HFFc6 (cell line): ENCODE results near the gene TMEM59L. TPM values are rescaled to one million over a fixed set of nuclear protein-coding genes. Genes with fewer than 3 reads are reported as not detected.

Experiments used
- DNase-seq: peaks from one replicate; pipeline ENCODE4 v3.0.0-alpha.2; 2018
- H3K27ac Mint-ChIP-seq: 2 replicates; pipeline ENCODE4 v1.8.0; 2020; ENCODE audit warnings: mild to moderate bottlenecking, mixed read lengths
- H3K27me3 Mint-ChIP-seq: 2 replicates; pipeline ENCODE4 v1.8.0; 2021; ENCODE audit warnings: mild to moderate bottlenecking, moderate library complexity, mixed read lengths; ENCODE audit not compliant: insufficient read depth
- H3K36me3 Mint-ChIP-seq: 2 replicates; pipeline ENCODE4 v1.8.0; 2021; ENCODE audit warnings: low read depth, mixed read lengths
- H3K4me1 Mint-ChIP-seq: 2 replicates; pipeline ENCODE4 v1.8.0; 2020; ENCODE audit warnings: low read depth, mixed read lengths
- H3K4me3 Mint-ChIP-seq: 2 replicates; pipeline ENCODE4 v1.8.0; 2020; ENCODE audit warnings: mild to moderate bottlenecking, moderate library complexity, mixed read lengths
- H3K9me3 Mint-ChIP-seq: 2 replicates; pipeline ENCODE4 v1.8.0; 2020; ENCODE audit warnings: mild to moderate bottlenecking, mixed read lengths
- total RNA-seq, 6 experiments: library from RNA; stranded (reverse); fragmentation: NEBNext Ultra II Directional; extraction: Animal tissue kit (Norgen Biotek cat#: 25700); gene quantifications; 2 replicates in 1 of 6; 3 replicates in 5 of 6; pipeline ENCODE4 v1.2.3, GENCODE V29; 2021
- TF ChIP-seq, protein P1 (sequence below): fragments of 200-600 bp; sonication (generic); IDR thresholded peaks from 2 replicates; pipeline ENCODE4 v1.5.0; 2021; ENCODE audit warnings: antibody characterized with exemption, mild to moderate bottlenecking

Gene TMEM59L
- total RNA-seq, 6 experiments from 2014 or later = 1.7 to 4.3 (median 3.2) TPM

DNA sequence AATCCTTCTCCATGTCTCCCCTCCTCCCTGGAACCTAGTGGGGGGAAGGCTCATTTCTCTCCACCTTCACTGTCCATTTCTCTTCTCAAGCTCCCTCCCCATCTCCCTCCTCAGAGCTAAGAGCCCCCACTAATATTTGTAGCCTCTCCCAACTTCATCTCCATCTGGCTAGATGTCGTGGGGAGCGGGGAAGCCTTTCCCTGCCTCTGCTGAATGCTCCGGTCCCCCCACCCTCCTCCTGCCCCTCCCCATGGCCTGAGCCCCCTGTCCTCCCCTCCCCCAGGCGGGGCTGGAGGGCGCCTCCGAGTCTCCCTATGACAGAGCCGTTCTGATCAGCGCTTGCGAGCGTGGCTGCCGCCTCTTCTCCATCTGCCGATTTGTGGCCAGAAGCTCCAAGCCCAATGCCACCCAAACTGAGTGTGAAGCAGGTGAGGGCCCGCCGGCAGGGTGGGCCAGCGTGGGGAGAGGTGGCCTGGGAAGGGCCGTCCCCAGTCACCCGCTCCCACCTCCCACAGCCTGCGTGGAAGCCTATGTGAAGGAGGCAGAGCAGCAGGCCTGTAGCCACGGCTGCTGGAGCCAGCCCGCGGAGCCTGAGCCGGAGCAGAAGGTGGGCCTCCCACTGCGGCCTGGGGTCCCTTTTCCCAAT is 1.0 kb downstream of the TMEM59L start:
- peaks cover 7% of the 10 kb centered on the region for H3K36me3 Mint-ChIP-seq
- H3K9me3 Mint-ChIP-seq = peaks cover 9% of the 10 kb centered on the region
- H3K27ac Mint-ChIP-seq = no peak overlapping the region
- peak overlapping the region; percentile 28; the same call in 1 of the 2 replicates for H3K4me3 Mint-ChIP-seq
- TF ChIP-seq, protein P1, sequence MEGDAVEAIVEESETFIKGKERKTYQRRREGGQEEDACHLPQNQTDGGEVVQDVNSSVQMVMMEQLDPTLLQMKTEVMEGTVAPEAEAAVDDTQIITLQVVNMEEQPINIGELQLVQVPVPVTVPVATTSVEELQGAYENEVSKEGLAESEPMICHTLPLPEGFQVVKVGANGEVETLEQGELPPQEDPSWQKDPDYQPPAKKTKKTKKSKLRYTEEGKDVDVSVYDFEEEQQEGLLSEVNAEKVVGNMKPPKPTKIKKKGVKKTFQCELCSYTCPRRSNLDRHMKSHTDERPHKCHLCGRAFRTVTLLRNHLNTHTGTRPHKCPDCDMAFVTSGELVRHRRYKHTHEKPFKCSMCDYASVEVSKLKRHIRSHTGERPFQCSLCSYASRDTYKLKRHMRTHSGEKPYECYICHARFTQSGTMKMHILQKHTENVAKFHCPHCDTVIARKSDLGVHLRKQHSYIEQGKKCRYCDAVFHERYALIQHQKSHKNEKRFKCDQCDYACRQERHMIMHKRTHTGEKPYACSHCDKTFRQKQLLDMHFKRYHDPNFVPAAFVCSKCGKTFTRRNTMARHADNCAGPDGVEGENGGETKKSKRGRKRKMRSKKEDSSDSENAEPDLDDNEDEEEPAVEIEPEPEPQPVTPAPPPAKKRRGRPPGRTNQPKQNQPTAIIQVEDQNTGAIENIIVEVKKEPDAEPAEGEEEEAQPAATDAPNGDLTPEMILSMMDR = no peak
- peaks cover 4% of the 10 kb centered on the region; the same call in 1 of the 2 replicates for H3K4me1 Mint-ChIP-seq
- peaks cover 54% of the 10 kb centered on the region for H3K27me3 Mint-ChIP-seq
- DNase-seq = no peak

DNA sequence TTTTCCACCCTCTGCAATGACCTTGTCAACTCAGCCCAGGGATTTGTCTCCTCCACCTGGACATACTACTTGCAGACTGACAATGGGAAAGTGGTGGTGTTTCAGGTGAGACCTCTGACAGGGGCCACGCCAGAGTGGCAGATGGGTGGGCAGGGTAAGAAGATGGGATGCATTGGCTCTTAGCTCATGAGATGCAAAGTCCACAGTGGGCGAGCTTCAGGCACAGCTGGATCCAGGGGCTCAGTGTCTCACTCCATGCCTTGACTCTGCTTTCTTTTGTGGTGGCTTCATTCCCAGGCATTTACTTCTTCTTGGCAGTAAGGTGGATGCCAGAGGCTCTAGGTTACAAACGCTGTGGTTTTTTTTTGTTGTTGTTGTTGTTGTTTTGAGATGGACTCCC is 3.4 kb downstream of the TMEM59L start:
- H3K4me3 Mint-ChIP-seq = no peak overlapping the region
- H3K27me3 Mint-ChIP-seq = peaks cover 48% of the 10 kb centered on the region
- peaks cover 9% of the 10 kb centered on the region for H3K9me3 Mint-ChIP-seq
- H3K36me3 Mint-ChIP-seq = peaks cover 7% of the 10 kb centered on the region
- DNase-seq = no peak
- peaks cover 3% of the 10 kb centered on the region; the same call in 1 of the 2 replicates for H3K4me1 Mint-ChIP-seq
- H3K27ac Mint-ChIP-seq = no peak overlapping the region
- TF ChIP-seq, protein P1 = no peak

DNA sequence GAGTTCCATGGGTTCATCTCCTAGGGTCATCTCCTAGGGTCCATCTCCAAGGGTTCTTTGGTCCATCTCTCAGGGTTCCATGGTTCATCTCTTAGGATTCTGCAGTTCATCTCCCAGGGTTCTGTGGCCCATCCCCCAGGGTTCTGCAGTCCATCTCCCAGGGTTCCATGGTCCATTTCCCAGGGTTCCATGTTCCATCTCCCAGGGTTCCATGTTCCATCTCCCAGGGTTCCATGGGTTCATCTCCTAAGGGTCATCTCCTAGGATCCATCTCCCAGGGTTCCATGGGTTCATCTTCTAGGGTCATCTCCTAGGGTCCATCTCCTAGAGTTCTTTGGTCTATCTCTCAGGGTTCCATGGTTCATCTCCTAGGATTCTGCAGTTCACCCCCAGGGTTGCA is 4.9 kb downstream of the TMEM59L start:
- TF ChIP-seq, protein P1 = no peak
- Mint-ChIP-seq H3K4me3 (no peak overlapping the region), H3K9me3 (peaks cover 9% of the 10 kb centered on the region), H3K36me3 (peaks cover 7% of the 10 kb centered on the region), H3K4me1 (no peaks in the 10 kb centered on the region), H3K27me3 (peaks cover 40% of the 10 kb centered on the region), H3K27ac (no peak overlapping the region)
- DNase-seq = no peak

GRCh38 chr19:18618236-18618635 is 5.6 kb downstream of the TMEM59L start:
- peaks cover 9% of the 10 kb centered on the region for H3K9me3 Mint-ChIP-seq
- H3K36me3 Mint-ChIP-seq = peaks cover 7% of the 10 kb centered on the region
- no peak overlapping the region for H3K27ac Mint-ChIP-seq
- no peaks in the 10 kb centered on the region for H3K4me1 Mint-ChIP-seq
- DNase-seq = no peak
- no peak overlapping the region for H3K4me3 Mint-ChIP-seq
- peaks cover 41% of the 10 kb centered on the region for H3K27me3 Mint-ChIP-seq
- TF ChIP-seq, protein P1 = no peak

- peaks cover 26% of the 10 kb centered on the region for H3K27me3 Mint-ChIP-seq
- DNase-seq = no peak
Measured at GRCh38 chr19:18620311-18620710, 7.6 kb downstream of the TMEM59L start.

More at GRCh38 chr19:18620311-18620710, 7.6 kb downstream of the TMEM59L start:
- Mint-ChIP-seq H3K4me1 (no peaks in the 10 kb centered on the region), H3K9me3 (peaks cover 9% of the 10 kb centered on the region), H3K36me3 (peaks cover 7% of the 10 kb centered on the region), H3K27ac (no peak overlapping the region), H3K4me3 (no peak overlapping the region)
- TF ChIP-seq, protein P1 = no peak
